SU-DHL-6 (cell line): ENCODE measurements around the gene TBX2.

Experiments
- H2AFZ ChIP-seq: fragments of 200-600 bp; sonication (generic); 2 replicates; pipeline ENCODE4 v1.6.1; 2014; ENCODE audit warnings: low read depth, mild to moderate bottlenecking, moderate library complexity, mixed read lengths, antibody characterized with exemption, low read length; ENCODE audit not compliant: severe bottlenecking
- H3F3A ChIP-seq: fragments of 200-600 bp; shearing (Covaris generic); 2 replicates; pipeline ENCODE4 v1.6.0; 2016; ENCODE audit warnings: antibody characterized with exemption, mild to moderate bottlenecking; ENCODE audit not compliant: insufficient read depth
- H3K27ac ChIP-seq: fragments of 200-600 bp; sonication (generic); 2 replicates; pipeline ENCODE4 v1.5.1; 2016; ENCODE audit warnings: low read depth, mild to moderate bottlenecking, low read length, moderate library complexity, mixed read lengths
- H3K27me3 ChIP-seq: fragments of 200-600 bp; sonication (generic), shearing (Covaris generic); 2 replicates; pipeline ENCODE4 v1.6.0; 2014; ENCODE audit warnings: mild to moderate bottlenecking, low read length
- H3K36me3 ChIP-seq: fragments of 200-600 bp; sonication (generic); 2 replicates; pipeline ENCODE4 v1.6.1; 2014; ENCODE audit warnings: mild to moderate bottlenecking, low read length, mixed read lengths
- H3K4me2 ChIP-seq: fragments of 300-600, 200-600 bp; shearing (Covaris generic), sonication (generic); 2 replicates; pipeline ENCODE4 v1.6.0; 2014; ENCODE audit warnings: low read length, low read depth, mild to moderate bottlenecking; ENCODE audit not compliant: poor library complexity, severe bottlenecking
- H3K4me3 ChIP-seq: fragments of 200-600 bp; sonication (generic); 2 replicates; pipeline ENCODE4 v1.5.1; 2014; ENCODE audit warnings: antibody characterized with exemption, low read length, mild to moderate bottlenecking, mixed read lengths; ENCODE audit not compliant: insufficient read depth, poor library complexity, severe bottlenecking
- H3K79me2 ChIP-seq: fragments of 200-600 bp; sonication (generic); 2 replicates; pipeline ENCODE4 v1.6.1; 2014; ENCODE audit warnings: mild to moderate bottlenecking, low read length, moderate library complexity; ENCODE audit not compliant: insufficient read depth
- H3K9ac ChIP-seq: fragments of 200-600 bp; sonication (generic); 2 replicates; pipeline ENCODE4 v1.7.0; 2014; ENCODE audit warnings: mild to moderate bottlenecking, low read length
- H3K9me2 ChIP-seq: fragments of 200-600 bp; sonication (generic); replicated peaks from 2 replicates; pipeline ENCODE4 v1.6.1; 2014; ENCODE audit warnings: low read length; ENCODE audit not compliant: insufficient read depth
- H3K9me3 ChIP-seq: fragments of 200-600 bp; sonication (generic); 2 replicates; pipeline ENCODE4 v1.6.1; 2014; ENCODE audit warnings: low read length, mixed read lengths; ENCODE audit not compliant: insufficient read depth
- H4K20me1 ChIP-seq: fragments of 200-600 bp; sonication (generic); 2 replicates; pipeline ENCODE4 v1.6.1; 2014; ENCODE audit warnings: low read depth, mild to moderate bottlenecking, antibody characterized with exemption, low read length, moderate library complexity, mixed read lengths
- CTCF ChIP-seq: fragments of 200-600 bp; sonication (generic); IDR thresholded peaks from one replicate; pipeline ENCODE4 v1.5.1; 2017; ENCODE audit warnings: antibody characterized with exemption, mild to moderate bottlenecking, low read length, moderate library complexity; ENCODE audit not compliant: insufficient read depth, poor library complexity, severe bottlenecking
- EZH2phosphoT487 ChIP-seq: fragments of 200-600 bp; sonication (generic), shearing (Covaris generic); conservative IDR thresholded peaks from 2 replicates; pipeline ENCODE4 v1.6.1; 2018; ENCODE audit warnings: mild to moderate bottlenecking, antibody characterized with exemption, low read length, moderate library complexity, mixed read lengths

The TBX2 gene

DNA sequence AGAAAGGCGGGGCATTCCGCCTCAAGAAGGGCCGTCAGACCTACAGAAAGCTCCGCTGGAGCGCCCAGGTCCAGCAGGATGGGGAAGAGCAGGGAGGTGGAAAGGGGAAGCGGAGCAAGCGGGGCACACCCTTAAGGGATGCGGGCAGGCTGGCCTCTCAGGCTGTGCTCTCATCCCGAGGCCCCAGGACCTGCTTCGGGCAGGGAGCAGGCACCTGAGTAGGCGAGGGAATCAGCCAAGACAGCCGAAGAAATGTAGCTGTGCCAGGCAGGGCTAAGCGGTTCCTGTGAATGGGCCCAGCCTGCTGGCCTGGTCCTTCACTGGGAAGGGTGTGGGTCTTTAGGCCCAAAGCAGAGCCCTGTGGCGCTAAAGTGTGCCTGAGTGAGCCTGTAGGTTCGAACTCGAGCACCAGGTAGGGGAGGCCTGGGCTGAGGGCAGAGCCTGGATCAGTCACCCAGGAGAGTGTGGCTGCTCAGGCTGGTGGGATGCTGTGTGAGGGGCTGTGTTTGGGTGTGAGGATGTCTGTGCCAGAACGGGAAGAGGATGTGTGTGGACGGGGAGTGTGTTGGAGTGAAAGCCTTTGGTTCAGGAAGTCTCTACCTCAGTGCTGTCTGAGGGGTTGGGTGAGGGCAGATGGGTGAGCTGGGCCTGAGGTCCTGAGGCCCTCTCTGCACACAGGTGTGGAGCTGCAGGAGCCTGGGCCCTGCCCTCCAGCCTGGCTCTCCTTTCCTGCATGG is 55.8 kb downstream of the TBX2 start:
- no peak overlapping the region for H3K4me2 ChIP-seq
- H3K27me3 ChIP-seq, result no peaks in the 10 kb centered on the region
- H3K36me3 ChIP-seq, result no peaks in the 10 kb centered on the region
- H4K20me1 ChIP-seq, result no peaks in the 10 kb centered on the region
- H3K9me2 ChIP-seq, result no peaks in the 10 kb centered on the region
- H2AFZ ChIP-seq, result no peak overlapping the region
- TF ChIP-seq CTCF, result no peak
- TF ChIP-seq EZH2phosphoT487, result no peak
- H3K9me3 ChIP-seq, result no peaks in the 10 kb centered on the region
- no peak overlapping the region for H3K9ac ChIP-seq
- no peaks in the 10 kb centered on the region for H3F3A ChIP-seq
- no peaks in the 10 kb centered on the region for H3K79me2 ChIP-seq
- no peak overlapping the region for H3K27ac ChIP-seq
- no peak overlapping the region for H3K4me3 ChIP-seq

DNA sequence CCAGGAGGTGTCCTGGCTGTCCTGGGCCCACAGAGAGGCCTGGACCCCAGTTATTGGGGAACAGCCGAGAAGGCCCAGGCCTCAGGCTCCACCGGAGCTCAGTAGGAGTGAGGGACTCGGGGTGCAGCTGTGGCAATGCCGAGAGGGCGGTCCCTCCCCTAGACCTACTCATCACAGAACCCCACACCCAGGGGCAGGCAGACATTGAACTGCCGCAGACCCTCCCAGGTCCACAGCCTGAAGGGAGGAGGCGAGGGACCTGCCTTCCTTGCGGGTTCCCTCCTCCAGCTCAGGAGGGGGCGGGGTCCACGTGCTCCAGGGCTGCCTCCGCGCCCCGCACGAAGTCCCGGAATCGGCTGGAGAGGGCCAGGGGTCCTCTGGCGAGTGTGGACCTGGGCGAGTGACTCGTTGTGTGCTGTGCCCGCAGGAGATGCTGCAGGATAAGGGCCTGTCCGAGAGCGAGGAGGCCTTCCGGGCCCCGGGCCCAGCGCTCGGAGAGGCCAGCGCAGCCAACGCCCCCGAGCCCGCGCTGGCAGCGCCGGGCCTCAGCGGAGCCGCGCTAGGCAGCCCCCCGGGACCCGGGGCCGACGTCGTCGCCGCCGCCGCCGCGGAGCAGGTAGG is 56.5 kb downstream of the TBX2 start:
- Histone ChIP-seq H3F3A (no peaks in the 10 kb centered on the region), H3K27me3 (no peaks in the 10 kb centered on the region), H3K9ac (no peak overlapping the region), H3K9me3 (no peaks in the 10 kb centered on the region), H4K20me1 (no peaks in the 10 kb centered on the region), H3K36me3 (no peaks in the 10 kb centered on the region), H3K79me2 (no peaks in the 10 kb centered on the region), H2AFZ (no peak overlapping the region), H3K9me2 (no peaks in the 10 kb centered on the region), H3K27ac (no peak overlapping the region), H3K4me3 (no peak overlapping the region), H3K4me2 (no peak overlapping the region)
- TF ChIP-seq CTCF (no peak), EZH2phosphoT487 (no peak)

DNA sequence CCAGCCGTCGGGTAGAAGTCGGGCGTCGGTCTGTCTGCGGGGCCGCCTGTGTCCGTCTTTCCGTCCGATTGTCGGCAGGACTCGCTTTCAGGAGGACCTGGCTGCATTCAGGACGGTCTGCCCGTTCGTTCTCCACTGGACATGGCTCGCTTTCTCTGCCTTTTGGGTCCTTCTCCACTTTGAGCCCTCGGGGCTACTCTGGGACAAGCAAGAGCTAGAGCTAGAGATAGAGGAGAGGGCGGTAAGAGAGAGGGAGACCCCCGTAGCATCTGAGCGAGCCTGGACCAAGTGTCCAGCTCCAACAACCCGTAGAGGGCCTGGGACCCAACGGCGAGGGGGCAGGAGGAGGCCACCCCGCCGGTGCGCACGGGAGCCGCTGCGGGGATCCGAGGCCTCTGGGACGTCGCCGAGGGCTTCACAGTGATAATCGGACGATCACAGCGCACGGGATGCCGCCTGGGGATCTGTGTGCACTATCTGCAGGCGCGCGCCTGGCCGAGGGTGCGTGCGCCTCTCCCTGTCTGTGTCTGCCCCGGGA is 57.1 kb downstream of the TBX2 start:
- Histone ChIP-seq H2AFZ (no peak overlapping the region), H3K4me2 (no peak overlapping the region), H3K4me3 (no peak overlapping the region), H3K36me3 (no peaks in the 10 kb centered on the region), H3K27ac (no peak overlapping the region), H3K9me3 (no peaks in the 10 kb centered on the region), H4K20me1 (no peaks in the 10 kb centered on the region), H3F3A (no peaks in the 10 kb centered on the region), H3K79me2 (no peaks in the 10 kb centered on the region), H3K9me2 (no peaks in the 10 kb centered on the region), H3K27me3 (no peaks in the 10 kb centered on the region), H3K9ac (no peak overlapping the region)
- TF ChIP-seq CTCF, result no peak
- TF ChIP-seq EZH2phosphoT487, result no peak
